ENCODE data around the gene ZC3H7B. TPM values are rescaled to one million over a fixed set of nuclear protein-coding genes. Genes with fewer than 3 reads are reported as not detected.
A peak's percentile ranks its signal among the peaks of the same experiment; 100 is the strongest.

ZC3H7B gene
- total and polyA plus RNA-seq, 7 donors, result 13.2 to 43.3 (median 24.3) TPM

DNA sequence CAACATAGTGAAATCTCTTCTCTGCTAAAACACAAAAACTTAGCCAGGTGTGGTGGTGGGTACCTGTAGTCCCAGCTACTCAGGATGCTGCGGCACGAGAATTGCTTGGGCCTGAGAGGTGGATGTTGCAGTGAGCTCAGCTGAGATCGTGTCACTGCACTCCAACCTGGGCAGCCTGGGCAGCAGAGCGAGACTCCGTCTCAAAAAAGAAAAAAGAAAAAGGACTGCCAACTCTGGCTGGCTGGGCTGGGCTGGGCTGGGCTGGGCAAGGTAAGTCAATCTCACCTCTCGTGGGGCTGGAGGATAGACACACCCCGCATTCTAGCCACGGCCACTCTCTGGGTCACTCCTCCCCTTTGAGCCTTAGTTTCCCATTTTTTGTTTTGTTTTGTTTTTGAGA lies 107.3 kb downstream of the ZC3H7B start:
- no peak for DNase-seq
- Histone ChIP-seq H3K27ac (peak overlapping the region; percentile 93 to 98 (median 98)), H3K4me1 (peaks cover 0 to 48% (median 44%) of the 10 kb centered on the region in 4 donors), H3K27me3 (no peaks in the 10 kb centered on the region), H3K4me3 (no peak overlapping the region), H3K9me3 (no peaks in the 10 kb centered on the region), H3K36me3 (no peaks in the 10 kb centered on the region)
- TF ChIP-seq POLR2A (IDR thresholded peaks at IDR 0.05), result no peak
- intact Hi-C loops (cut with DNase I), result loop anchor here (10.0 kb wide), 1 partner anchor 186 kb away; no protein-coding TSS in a partner anchor
- 60 to 84% methylated on average over 8 of the region's 8 CpGs for WGBS, 2 donors

Small RNA genes within 50 kb of the gene (small RNA-seq; reads per million reads assigned to genes)
- gene MIR6889, result 0 reads per million in 3 donors
- 0 reads per million in 3 donors for gene RNU6-495P

Other genes starting within 250 kb of the ZC3H7B start
- gene EP300, start 208.9 kb upstream of the ZC3H7B start, total RNA-seq, result 100 to 1,000 TPM in 1 of 4 donors, 10 to 100 TPM in 3; 59.6 to 109 (median 79.2) TPM
- gene EP300, start 208.9 kb upstream of the ZC3H7B start, polyA plus RNA-seq, result 10 to 100 TPM in 1 of 3 donors, 1 to 10 TPM in 2; 6.0 to 27.4 (median 9.0) TPM
- 10 to 100 TPM in 3 of 4 donors, 1 to 10 TPM in 1; 9.9 to 19.0 (median 15.1) TPM for gene L3MBTL2, start 96.2 kb upstream of the ZC3H7B start, total RNA-seq
- 10 to 100 TPM in 1 of 3 donors, 1 to 10 TPM in 2; 7.2 to 17.8 (median 7.8) TPM for gene L3MBTL2, start 96.2 kb upstream of the ZC3H7B start, polyA plus RNA-seq
- gene CHADL, start 60.6 kb upstream of the ZC3H7B start, total RNA-seq, result 10 to 100 TPM in 3 of 4 donors, 1 to 10 TPM in 1; 3.3 to 25.5 (median 16.5) TPM
- gene CHADL, start 60.6 kb upstream of the ZC3H7B start, polyA plus RNA-seq, result 1 to 10 TPM in 2 of 3 donors, under 1 TPM in 1; 0.46 to 4.2 (median 2.1) TPM
- 10 to 100 TPM; 24.5 to 41.3 (median 33.2) TPM for gene RANGAP1, start 15.3 kb upstream of the ZC3H7B start, total RNA-seq
- gene RANGAP1, start 15.3 kb upstream of the ZC3H7B start, polyA plus RNA-seq, result 10 to 100 TPM; 18.7 to 64.8 (median 19.8) TPM
- gene TEF, start 80.4 kb downstream of the ZC3H7B start, total RNA-seq, result 10 to 100 TPM; 21.3 to 30.3 (median 24.8) TPM
- 10 to 100 TPM; 12.6 to 14.8 (median 14.4) TPM for gene TEF, start 80.4 kb downstream of the ZC3H7B start, polyA plus RNA-seq
- 10 to 100 TPM; 23.2 to 38.2 (median 31.8) TPM for gene TOB2, start 145.3 kb downstream of the ZC3H7B start, total RNA-seq
- gene TOB2, start 145.3 kb downstream of the ZC3H7B start, polyA plus RNA-seq, result 10 to 100 TPM; 13.2 to 31.9 (median 15.0) TPM
- 10 to 100 TPM; 31.9 to 54.2 (median 44.4) TPM for gene PHF5A, start 167.2 kb downstream of the ZC3H7B start, total RNA-seq
- 10 to 100 TPM; 49.2 to 59.6 (median 59.6) TPM for gene PHF5A, start 167.2 kb downstream of the ZC3H7B start, polyA plus RNA-seq
- 10 to 100 TPM; 67.3 to 90.3 (median 83.0) TPM for gene ACO2, start 167.6 kb downstream of the ZC3H7B start, total RNA-seq
- 100 to 1,000 TPM; 106 to 157 (median 127) TPM for gene ACO2, start 167.6 kb downstream of the ZC3H7B start, polyA plus RNA-seq
- gene POLR3H, start 242.9 kb downstream of the ZC3H7B start, total RNA-seq, result 10 to 100 TPM; 10.3 to 14.4 (median 12.2) TPM
- gene POLR3H, start 242.9 kb downstream of the ZC3H7B start, polyA plus RNA-seq, result 10 to 100 TPM in 1 of 3 donors, 1 to 10 TPM in 2; 4.6 to 19.7 (median 7.2) TPM